ENCODE measurements around the gene VRK3.
"Not testable (repeated sequence)": the region's sequence is repeated elsewhere in the genome, so short reads cannot be mapped to it uniquely, and the experiment has no call there.

VRK3 gene

DNA sequence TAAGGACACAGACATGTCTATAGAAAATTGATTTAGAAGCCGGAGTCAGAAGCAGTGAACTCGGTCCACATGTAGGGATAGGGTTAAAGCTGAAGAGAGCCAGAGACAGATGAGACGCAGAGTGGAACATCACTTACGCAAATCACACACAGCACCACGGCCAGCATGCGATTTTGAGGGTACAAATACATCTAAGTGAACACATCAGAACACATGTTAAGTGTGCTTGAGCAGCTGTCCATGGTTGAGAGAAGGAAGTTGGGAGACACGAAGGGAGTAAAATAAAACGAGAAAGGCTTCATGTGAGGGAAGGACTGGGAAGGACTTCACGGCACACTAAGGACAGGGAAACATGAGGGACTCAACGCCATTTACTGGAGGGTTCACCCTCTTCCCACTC, 38.8 kb downstream of the VRK3 start:
- no peak for DNase-seq

DNA sequence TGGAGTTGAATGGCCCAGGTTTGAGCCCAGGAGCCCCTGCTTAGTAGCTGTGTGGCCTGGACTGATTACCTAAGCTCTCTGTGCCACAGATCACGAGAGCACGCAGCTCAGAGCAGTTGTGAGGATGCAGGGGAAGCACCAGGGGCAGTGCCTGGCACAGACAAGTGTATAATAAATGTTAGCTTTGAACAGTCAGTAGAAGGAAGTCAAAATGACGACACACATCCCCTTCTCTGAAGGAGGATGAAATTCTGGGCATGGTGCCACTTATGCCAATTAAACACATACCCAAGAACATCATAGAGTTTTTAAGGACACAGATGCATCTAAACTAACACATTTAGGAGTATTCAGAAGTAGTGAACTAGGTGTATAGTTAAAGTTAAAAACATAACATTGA, 39.3 kb downstream of the VRK3 start:
- no peak for DNase-seq

DNA sequence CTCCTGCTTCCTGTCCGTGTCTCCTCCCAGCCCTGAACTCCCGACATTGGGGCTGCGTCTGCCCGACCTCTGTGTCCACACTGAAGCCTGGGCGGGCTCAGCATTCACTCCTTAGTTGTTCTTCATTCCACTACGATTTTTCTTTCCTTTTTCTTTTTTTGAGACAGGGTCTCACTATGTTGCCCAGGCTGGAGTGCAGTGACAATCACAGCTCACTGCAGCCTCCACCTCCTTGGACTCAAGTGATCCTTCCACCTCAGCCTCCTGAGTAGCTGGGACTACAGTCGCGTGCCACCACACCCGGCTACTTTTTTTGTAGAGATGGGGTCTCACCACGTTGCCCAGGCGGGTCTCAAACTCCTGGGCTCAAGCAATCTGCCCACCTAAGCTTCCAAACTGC, 40.7 kb downstream of the VRK3 start:
- no peak for DNase-seq

DNA sequence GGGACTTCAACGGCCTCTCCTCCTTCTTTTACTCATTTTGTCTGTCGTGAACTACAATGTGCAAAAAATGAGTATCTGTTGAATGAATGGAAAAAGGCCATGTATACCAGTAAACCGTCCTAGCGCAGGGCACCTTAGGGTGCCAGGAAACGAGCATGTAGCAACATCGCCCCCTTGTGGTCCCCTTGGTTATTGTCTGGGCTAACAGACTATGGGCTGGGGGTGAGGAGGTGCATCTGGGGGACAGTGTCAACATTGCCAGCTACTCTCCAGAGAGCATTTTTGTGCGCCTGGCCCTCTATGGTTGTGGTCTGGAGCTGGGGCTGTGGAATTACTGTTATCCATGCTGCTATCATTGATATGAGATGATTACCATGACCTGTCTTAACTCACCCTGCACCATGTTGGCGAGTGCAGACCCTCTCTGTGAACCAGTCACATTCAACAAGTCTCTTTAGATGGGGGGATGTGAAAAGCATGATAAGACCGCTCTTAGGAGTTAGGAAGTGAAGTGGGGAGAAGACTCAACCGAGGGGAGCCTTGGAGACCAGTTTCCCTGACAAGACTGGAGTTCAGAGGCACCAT, 41.4 kb downstream of the VRK3 start:
- DNase-seq, result no peak

DNA sequence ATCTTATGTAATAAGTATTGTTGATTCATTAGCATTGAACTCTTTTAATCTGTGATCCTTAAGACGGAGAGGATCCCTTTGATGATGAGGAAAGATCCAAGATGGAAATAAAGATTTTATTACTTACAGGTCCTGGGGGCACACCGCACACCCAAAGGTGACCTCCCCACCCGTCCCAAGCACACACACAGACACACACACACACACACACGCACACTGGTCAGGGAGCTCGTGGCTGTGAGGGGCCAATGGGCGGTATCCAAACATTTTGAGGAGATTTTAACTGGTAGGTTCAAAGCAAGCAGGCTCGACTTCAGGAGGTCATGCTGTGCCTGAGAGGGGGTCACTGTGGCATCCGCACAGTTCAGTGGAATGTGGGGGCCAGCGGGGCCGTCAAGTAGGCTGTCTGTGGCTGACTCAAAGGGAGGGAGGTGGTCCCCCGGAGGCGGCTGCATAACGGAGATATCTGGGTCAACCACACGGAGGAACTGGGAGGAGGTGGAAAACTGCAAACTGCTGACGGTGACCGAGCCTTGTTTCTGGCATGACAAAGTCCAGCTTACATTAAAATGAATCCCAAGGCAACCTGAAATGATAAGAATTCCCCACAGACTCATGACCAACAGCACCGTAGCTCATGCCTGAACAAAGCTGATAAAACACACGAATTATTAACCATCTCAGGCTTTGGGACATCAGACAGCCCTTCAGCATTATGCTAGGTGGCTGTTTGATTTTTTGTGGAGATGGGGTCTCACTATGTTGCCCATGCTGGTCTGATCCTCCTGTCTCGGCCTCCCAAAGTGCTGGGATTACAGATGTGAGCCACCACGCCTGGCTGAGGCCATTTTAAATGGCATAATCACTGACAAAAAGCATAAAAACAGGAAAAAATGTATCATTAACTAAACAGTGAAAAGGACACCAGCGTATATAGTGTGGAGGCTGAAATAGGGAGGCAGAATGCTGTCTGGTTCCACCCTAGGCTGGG, 43.3 kb downstream of the VRK3 start:
- no peak for DNase-seq

DNA sequence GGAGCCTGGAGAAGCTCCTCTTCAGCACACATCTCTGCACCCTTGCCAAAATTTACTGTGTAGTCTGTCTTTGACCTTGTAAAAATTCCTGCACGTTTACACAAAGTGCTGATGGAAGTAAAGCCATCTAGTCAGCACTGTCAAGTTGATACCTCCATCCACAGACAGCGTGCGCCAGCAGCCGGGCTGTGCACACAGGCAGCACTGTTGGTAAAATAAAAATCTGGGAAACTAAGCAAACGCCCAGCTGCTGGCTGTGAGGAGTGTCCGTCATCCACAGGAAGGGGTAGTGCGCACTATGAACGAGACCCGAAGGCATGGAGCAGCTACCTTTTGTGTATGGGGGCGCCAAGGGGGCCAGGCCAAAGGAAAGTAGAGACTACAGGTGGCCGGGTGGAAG, 46.8 kb downstream of the VRK3 start:
- no peak for DNase-seq

DNA sequence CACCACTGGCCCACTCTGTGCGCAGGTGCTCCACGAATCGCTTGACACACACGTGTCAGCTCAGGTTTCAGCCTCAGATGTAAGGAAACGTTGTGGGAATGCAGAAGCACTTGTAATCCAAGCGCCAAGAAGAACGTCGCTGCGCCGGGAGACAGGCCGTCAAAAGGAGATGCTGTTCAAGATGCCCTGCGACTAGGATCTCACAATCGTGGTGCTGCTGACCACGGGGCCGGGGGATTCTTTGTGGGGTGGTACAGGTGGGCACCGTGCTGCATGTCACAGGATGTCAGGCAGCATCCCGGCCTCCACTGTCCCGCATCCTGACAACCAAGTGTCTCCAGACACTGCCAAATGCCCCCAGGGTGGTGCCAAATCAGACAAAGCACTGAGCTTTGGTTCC, 47.3 kb downstream of the VRK3 start:
- DNase-seq, result no peak

DNA sequence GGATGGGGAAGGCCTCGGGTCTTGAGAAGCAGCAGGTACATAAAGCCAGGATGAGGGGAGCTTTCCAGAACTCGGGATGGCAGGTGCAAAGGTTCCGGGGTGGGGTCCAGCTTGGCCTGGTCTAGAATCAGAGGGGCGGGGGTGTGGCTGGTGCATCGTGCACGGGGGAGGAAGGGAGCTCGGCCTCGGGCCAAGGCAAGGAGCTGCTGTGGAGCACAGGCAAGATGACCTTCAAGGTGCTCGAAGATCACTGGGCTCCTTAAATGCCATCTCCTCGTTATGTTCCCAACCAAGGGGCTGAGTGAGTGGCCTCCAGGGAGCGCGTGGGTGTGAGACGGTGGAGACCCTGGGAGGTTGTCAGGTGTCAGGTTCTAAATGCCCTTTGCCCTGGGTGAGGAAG, 48.1 kb downstream of the VRK3 start:
- no peak for DNase-seq

DNA sequence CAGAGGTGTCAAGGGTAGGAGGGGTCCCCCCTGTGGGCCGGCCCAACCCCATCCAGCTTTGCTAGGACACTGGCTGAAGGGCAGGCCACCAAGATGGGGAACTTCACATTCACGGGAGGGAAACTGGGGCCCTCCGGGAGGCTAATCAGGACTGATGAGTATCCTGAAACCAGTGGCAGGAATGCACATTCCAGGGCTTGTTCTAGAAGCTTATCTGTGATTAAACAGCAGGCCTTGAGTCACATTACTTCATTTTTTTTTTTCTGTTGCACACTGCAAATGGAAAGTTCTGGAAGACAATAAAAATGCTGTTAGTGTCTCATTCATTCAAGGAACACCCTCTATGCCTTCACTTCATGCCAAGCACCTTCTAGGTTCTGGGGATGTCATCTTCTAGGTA, 48.7 kb downstream of the VRK3 start:
- DNase-seq, result no peak

DNA sequence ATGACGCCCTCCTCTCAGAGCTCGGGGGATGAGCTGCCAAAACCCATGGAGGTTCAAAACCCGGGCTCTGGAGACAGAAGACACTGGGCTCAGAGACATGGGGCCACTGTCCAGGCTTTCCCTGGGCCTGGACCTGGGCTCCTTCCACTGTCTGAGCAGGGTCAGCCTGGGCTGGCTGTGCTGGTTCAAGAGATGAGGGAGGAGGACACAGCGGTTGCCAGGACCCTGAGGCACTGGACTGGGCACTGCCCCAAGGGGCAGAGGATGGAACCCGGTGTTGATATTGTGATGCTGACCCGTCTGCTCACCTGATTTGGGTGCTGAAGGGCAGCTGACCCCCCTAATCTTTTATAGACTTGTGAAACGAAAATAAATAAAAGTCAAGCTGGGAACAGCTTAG, 50.1 kb downstream of the VRK3 start:
- DNase-seq, result no peak

DNA sequence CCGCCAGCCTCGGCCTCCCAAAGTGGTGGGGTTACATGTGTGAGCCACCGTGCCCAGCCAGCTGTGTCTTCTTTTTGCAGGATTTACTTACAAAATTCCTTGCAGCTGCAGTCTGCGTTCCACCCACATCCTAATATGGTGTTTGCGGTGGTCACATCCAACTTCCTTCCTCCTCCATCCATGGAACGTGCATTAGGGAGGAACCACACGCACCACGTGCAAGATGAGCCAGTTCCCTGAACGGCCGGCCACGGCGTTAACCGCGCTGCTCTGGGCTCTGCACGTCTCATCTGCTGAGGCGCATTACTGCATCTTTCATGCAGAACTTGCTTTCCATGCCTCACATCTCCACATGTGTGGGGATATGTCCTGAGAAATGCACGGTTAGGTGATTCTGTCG, 51.2 kb downstream of the VRK3 start:
- DNase-seq, result no peak

DNA sequence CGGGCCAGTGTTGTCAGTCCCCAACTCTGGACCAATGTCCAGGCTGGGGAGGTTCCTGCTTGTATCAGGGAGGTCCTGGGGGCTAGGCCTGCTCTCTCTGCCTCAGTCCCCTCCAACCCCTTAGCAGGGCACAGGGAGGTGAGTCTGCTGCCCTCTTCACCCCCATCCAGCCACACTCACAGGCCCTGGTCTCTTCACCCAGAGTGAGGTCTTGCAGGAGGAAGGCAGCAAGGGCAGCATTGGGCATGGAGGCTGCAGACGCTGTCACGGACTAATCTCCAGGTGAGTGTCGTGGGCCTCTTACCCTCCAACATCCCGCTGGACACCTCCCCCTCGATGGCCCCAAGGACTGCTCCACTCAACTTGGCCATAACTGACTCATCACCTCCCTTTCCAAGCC, 52.3 kb downstream of the VRK3 start:
- DNase-seq, result no peak

DNA sequence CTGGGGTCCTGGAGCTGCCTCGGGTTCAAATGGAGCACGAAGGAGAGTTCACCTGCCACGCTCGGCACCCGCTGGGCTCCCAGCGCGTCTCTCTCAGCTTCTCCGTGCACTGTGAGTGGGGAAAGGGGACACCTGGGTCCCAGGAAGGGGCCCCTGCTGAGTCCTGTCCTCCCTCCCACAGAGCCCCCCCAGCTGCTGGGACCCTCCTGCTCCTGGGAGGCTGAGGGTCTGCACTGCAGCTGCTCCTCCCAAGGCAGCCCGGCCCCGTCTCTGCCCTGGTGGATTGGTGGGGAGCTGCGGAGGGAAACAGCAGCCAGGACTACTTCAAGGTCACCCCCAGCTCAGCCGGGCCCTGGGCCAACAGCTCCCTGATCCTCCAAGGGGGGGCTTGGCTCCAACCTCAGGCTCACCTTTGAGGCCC, 53.2 kb downstream of the VRK3 start:
- DNase-seq, result no peak

DNA sequence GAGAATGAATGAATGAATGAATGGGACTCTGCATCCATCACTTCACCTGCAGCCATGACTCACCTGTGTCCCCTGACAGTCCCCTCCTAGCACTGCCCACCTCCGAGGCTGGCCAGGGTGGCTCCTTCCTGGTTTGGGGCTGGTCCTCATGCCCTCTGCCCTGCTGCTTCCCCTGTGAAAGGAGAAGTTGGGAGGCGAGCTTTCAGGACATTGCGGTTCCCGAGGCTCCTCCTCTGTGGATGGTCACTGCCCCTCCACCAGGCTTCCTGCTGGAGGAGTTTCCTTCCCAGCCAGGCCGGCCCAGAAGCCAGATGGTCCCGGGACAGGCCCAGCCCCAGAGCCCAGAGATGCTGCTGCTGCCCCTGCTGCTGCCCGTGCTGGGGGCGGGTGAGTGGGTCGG, 55.8 kb downstream of the VRK3 start:
- DNase-seq, result not testable (repeated sequence)

DNA sequence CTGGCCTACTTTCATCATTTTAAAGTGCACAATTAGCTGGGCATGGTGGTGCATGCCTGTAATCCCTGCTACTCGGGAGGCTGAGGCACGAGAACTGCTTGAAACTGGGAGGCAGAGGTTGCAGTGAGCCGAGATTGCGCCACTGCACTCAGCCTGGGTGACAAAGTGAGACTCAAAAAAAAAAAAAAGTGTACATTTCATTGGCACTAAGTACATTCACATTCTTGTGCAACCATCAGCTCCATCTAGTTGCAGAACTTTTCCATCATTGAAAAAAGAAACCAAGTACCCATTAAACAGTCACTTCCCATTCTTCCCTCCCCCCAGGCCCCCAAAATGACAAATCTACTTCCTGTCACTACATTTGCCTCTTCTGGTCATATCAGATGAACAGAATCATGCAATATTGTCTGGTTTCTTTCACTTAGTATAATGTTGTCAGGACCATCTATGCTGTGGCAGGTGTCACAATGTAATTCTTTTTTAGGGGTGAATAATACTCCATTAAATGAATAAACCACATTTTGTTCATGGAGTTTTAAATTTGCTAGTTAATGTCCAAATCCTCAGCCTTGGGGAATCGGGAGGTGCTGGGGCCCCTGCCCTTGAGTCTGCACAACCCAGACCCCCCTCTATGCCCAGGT, 56.8 kb downstream of the VRK3 start:
- DNase-seq, result no peak

DNA sequence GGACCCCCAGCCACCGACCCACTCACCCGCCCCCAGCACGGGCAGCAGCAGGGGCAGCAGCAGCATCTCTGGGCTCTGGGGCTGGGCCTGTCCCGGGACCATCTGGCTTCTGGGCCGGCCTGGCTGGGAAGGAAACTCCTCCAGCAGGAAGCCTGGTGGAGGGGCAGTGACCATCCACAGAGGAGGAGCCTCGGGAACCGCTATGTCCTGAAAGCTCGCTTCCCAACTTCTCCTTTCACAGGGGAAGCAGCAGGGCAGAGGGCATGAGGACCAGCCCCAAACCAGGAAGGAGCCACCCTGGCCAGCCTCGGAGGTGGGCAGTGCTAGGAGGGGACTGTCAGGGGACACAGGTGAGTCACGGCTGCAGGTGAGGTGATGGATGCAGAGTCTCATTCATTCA, 64.2 kb downstream of the VRK3 start, which contains the start of gene SIGLEC11:
Gene SIGLEC11, minus strand, starts transcription at position 193 of the 400 bp plus-strand sequence. Its CDS starts 91 bp downstream, at position 102.
- DNase-seq, result not testable (repeated sequence)

DNA sequence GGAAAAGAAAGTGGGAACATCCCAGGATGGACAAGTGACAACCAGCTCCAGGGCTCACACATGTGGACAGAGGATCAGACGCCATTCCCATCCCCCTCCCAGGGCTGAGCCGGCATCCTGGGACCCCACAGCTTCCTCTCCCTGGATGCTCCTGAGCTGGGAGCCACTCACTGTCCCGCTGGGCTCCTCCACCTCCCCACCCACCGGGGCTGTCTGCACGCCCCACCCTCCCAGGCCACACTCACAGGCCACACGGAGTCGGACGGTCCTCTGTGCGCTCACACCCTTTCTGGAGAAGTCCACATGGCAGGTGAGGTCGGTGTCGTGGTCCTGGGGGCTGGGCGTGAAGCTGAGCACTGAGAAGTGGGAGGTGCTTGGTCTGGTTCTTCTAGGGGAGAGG, 65.3 kb downstream of the VRK3 start:
- not testable (repeated sequence) for DNase-seq

DNA sequence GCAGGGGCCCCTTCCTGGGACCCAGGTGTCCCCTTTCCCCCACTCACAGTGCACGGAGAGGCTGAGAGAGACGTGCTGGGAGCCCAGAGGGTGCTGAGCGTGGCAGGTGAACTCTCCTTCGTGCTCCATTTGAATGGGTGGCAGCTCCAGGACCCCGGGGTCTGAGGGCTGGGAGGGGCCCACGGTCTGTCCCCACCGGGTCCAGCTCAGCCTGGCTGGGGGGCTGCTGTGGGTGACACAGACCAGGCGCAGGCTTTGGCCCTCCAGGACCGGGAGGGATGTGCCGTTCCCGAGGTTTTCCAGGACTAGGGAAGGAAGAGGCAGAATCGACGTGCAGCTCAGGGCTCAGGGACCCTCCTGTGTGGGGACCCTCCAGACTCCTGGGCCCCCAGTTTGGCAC, 66.6 kb downstream of the VRK3 start:
- DNase-seq, result not testable (repeated sequence)

DNA sequence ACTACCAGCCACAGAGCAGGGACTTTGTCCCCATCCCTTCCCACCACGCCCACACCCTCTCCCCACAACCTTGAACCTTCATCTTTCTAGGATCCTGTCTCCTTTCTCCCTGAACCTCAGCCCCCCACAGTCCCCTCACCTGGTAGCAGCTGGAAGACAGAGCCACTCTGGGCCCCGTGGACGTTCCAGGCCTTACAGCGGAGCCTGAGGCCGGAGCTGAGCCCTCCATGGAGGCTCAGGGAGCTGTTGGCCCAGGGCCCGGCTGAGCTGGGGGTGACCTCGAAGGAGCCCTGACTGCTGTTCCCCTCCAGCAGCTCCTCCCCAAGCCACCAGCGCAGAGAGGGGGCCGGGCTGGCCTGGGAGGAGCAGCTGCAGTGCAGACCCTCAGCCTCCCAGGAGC, 67.0 kb downstream of the VRK3 start:
- DNase-seq, result not testable (repeated sequence)

DNA sequence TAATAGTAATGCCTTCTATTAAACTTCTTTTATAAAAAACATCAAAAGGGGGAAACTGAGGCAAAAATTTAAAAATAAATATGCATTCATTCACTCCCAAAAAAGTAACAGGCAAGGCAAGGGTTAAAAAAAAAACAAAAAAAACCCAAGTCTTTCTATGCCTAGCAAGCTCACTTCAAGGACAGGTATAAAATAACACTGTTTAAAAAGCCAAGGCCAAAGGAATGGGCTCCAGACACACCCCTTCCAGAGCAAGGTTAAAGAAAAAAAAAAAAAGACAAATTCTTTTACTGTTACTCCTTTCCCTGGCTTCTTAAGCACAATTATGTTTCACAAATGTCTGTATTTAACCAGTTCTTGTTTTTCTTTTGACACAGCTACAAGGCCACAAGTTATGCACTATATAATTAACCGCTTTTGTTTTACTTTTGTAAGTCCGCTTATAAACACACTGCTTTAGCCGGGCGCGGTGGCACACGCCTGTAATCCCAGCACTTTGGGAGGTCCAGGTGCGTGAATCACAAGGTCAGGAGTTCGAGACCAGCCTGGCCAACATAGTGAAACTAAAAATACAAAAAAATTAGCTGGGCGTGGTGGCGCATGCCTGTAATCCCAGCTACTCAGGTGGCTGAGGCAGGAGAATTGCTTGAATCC, 67.8 kb downstream of the VRK3 start:
- DNase-seq, result no peak

DNA sequence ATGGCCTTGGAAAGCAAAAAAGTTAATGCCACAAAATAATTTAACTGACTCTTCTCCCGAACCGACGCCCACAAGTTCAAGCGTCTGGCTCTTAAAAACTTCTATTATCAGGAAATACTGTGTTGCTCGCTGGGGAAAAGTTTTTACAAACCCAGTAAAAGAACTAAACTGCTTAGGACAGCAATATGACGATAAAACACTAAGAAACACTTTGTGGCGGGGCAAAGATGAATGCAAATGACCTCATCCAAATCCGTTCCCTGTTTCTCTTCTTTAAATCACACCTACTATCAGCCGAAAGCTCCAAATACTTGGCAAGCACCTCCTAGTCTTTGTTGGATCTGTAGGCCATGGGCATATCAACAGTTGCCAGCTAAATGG, 69.1 kb downstream of the VRK3 start:
- DNase-seq, result no peak

DNA sequence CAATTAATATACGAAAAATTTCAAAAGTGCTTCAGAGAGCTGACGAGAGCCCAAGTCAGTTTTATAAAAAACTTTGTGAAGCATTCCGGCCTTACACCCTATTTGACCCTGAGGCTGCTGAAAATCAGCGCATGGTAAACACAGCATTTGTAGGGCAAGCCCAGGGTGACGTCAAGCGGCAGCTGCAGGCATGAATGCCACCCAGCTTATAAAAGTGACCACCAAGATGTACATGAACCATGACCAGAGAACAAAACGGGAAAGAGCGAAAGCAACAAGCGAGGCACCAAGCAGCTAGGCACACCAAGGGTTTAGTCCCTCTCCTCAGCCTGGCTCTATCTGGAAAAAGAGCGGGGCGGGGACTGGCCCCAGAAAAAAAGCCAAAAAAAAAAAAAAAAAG, 70.2 kb downstream of the VRK3 start:
- DNase-seq, result no peak

Measured in activated gamma-delta T cell (primary cell).